Activated CD4-positive, alpha-beta T cell treated with anti-CD3 and anti-CD28 coated beads for 48 hours (primary cell): ENCODE results near the gene PUS3.

Experiments
- DNase-seq: peaks from one replicate; pipeline ENCODE4 v3.0.0-alpha.2; 2020

PUS3 gene

DNA sequence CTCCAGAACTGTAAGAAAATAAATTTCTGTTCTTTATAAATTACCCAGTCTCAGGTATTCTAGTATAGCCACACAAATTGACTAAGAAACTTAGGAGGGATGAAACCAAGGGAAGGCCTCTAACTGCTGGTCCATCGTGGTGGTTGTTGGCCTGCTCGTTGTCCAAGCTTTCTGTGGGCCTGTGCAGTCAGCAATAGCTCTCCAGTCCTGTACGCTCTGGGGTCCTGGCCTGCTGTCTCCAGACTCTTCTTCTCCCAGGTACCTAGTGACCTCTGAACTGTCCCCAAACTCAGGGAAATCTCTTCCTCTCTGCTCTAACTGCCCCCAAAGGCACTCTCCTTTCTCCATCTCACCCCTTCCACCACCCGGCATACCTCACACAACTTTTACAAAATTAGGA lies 37.1 kb upstream of the PUS3 start:
- DNase-seq = no peak

GRCh38 chr11:125939081-125939521 lies 36.1 kb upstream of the PUS3 start:
- no peak for DNase-seq

DNA sequence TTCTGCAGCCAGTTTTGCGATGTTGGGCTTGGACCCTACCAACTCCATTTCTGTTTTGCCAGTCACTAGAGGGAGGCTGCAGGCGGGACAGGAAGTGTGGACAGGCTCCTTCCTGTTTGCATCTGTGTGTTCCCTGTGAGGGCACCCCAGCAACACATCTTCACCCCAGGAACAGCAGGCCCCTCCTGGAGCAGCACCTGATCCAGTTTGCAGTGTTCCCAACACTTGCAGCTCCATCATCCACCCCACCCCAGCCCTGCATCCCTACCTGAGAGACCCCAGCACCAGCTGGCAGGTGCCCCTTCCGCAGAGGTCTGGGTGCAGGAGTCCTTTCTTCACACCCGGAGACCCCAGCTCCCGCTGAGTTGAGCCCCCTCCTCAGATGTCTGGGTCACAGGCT lies 35.4 kb upstream of the PUS3 start:
- DNase-seq = peak; percentile 14

- DNase-seq = no peak
These were observed 32.7 kb upstream of the PUS3 start for GRCh38 chr11:125935618-125936199.

DNA sequence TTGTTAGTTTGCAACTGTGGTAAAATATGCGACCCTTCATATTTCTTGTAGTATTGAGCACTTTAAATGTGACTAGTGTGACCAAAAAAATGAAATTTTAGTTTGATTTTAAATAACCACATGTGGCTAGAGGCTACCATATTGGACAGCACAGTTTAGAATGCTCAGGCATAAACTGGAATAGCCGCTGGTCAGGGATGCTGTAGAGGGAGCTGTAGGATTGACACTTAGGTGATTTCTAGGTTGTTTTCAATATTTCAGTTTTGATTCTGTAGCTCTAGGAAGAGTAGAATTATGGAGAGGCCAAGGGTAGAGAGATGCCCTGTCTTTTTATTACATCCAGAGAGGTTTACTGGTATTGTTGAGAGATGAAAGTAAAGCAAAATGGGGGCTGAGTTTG lies 32.0 kb upstream of the PUS3 start:
- no peak for DNase-seq

DNA sequence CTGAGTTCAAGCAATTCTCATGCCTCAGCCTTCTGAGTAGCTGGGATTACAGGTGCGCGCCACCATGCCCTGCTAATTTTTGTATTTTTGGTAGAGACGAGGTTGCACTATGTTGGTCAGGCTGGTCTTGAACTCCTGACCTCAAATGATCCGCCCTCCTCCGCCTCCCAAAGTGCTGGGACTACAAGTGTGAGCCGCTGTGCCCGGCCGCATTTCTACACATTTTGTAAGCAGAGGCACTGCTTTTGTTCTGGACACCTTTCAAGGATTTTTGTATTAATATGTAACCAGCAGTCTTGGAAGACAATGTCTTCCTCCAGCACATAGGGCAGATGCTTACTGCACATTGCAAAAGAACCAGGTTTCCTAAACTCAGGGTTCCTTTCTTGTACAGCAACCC lies 31.5 kb upstream of the PUS3 start:
- no peak for DNase-seq

GRCh38 chr11:125933030-125933813 lies 30.2 kb upstream of the PUS3 start:
- DNase-seq = peak; percentile 27

GRCh38 chr11:125932301-125932700 lies 29.3 kb upstream of the PUS3 start:
- no peak for DNase-seq

DNA sequence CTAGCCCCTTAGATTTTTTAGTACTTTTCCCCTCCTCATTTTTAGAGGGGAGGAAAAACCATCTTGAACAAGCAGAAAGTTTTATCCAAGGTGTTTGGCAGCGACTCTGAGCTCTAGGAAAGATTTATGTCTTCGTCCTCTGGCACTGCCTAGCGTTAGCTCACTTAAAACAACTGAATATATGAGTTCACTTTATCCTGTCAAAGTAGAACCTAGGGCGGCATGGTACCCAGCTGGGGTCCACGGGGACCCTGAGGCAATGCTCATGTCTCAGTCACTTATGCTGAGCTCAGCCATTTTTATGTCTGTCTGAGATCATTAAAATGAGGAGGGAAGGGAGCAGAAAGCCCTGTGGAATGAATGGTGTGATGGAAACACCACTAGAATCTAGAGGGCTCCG lies 28.7 kb upstream of the PUS3 start:
- no peak for DNase-seq

DNA sequence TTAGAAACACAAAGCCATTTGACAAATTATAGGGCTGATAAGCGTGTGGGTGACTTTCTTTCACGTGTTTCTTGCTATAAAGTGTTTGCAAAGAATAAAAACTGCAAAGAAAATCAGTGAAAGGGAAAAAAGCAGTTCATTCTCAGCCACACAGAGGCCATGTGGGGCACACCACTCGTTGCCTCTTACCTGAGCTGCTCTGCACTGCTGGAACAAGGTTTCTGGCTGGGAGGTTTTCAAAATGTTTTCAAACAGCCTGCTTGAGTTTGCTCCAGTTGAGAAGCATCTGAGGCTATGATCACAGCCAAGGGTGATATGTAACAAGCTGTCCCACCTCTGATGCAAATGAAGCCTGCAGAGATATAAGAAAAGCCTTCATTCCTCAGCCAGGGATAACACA lies 28.1 kb upstream of the PUS3 start:
- no peak for DNase-seq

GRCh38 chr11:125930076-125930450 lies 27.1 kb upstream of the PUS3 start:
- DNase-seq = no peak

DNA sequence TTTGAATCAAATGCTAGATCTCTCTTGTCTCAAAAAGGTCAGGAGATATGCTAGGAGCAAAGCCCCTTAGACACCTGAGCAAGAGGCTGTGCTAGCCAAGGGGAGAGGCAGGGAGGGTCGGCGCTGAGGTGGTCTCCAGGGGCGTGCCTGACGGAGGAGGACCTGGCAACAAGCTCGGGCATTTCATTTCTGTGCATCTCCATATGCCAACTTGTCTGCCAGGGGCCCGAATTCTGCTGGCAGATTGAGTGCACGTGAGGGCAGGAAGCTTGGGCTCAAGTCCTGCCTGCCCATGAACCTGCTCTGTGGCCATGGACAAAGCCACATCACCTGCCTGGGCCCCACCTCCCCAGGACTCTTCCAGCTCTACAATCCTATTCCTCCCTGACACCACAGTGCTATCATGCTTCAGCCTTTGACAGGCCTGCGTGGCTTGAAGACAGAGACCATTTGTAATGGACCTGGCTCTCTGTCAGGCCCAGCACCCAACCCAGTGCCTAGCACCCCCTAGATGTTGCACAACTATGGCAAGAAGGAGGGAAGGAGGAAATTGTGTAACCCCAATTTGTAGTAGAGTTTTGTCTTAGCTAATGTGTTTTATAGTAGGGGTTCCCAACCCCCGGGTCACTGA lies 26.6 kb upstream of the PUS3 start:
- no peak for DNase-seq

- no peak for DNase-seq
These were observed 23.7 kb upstream of the PUS3 start for GRCh38 chr11:125926682-125927081.

DNA sequence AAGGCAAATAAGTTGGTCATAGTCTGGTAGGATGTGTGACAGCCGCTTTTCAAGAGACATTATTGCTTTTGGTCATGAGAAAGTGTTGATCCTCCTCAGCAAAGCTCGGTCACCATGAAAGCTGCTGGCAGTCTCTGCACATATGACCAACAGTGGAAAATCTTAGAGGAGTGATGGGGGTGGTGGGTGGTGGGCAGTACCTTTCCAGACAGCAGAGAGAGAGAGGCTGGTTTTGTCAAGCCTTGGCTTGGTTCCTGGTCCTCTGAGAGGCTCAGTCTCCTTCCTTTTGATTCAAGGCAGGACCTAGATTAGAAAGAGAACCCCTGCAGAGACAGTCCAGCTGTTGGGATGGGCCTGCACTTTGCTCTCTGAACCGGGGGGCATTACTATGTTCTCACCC lies 22.8 kb upstream of the PUS3 start:
- no peak for DNase-seq

DNA sequence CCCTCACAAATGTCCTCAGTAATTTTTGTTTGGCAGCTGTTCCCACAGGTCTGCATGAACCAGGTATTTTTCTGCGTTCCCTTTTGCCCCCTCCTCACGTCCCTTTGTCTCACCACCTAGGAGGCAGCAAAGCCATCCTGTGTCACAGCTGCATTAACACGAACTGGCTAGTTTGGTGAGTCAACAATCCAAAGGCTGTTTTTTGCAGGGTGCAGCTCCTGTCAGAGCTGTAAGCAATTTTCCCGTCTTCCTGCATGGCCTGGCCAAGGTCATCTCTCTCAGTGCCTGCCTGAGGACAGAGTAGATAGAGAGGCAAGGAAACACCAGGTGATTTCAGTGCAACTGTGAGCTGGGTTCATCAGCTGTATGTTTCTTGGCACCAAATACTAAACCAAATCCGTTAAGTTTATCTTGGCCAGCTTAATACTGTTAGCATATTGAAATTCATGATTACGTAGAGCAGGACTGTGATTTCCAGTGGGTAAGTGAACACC lies 22.3 kb upstream of the PUS3 start:
- DNase-seq = no peak

GRCh38 chr11:125924384-125925007 lies 21.5 kb upstream of the PUS3 start:
- no peak for DNase-seq

- DNase-seq = no peak
These were observed 20.6 kb upstream of the PUS3 start for GRCh38 chr11:125923633-125924032.

- DNase-seq = peak; percentile 72
These were observed 20.1 kb upstream of the PUS3 start for GRCh38 chr11:125923012-125923579.

- no peak for DNase-seq
These were observed 19.1 kb upstream of the PUS3 start for GRCh38 chr11:125922156-125922555.

DNA sequence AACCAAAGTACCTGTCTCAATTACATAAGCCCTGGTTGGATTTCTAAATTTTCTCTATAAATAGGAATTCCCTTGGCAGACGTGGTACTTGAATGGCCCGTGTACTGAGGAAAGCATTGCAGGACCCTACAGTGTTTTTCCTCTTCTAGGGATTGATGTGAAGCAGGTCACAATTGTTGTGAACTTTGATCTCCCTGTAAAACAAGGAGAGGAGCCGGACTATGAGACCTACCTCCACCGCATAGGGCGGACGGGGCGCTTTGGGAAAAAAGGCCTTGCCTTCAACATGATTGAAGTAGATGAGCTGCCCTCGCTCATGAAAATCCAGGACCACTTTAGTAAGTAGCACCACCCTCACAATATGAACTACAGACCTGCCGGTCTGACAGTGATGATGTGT lies 18.0 kb upstream of the PUS3 start:
- no peak for DNase-seq

DNA sequence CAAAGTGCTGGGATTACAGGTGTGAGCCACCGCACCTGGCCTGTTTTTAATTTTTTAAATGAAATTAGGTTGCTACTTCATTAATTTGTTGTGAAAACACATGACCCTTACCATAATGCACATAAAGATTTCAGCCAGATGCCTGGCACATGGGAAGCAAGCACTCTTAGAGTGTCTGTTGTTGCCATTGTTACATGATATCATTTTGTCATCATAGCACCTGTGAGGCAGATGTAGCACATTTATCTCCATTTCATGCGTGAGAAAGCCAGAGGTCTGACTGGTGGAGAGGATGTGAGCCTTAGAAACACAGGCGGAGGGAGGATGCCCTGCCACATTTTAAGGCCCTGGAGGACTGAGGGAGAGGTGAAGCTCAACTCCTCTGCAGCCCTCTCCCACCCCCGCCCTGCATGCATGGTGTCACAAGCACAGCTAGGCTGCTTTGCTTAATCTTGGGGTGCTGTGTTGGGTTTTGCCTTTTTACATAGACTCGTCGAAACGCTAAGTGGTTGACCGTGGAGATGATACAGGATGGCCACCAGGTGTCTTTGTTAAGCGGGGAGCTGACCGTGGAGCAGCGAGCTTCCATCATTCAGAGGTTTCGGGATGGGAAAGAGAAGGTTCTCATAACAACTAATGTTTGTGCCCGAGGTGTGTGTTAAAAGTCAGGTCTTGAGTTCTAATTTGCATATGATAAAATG lies 15.3 kb upstream of the PUS3 start:
- DNase-seq = no peak

- no peak for DNase-seq
These were observed 13.8 kb upstream of the PUS3 start for GRCh38 chr11:125916683-125917347.
